B cell (primary cell): ENCODE data around the gene FJX1. TPM values are rescaled to one million over a fixed set of nuclear protein-coding genes. Genes with fewer than 3 reads are reported as not detected.

Source experiments
- ATAC-seq: fragments of 200-7000 bp; cut with Tn5 transposase; one replicate; pipeline ENCODE4 v1.10.0; 2021; ENCODE audit warnings: low read depth, mild to moderate bottlenecking, moderate number of reproducible peaks, moderate library complexity
- CTCF ChIA-PET: fragments of 350-600 bp; sonication (Branson Sonifier 250); formaldehyde crosslinking; loops from one replicate; lab custom pipeline; 2021; ENCODE audit warnings: antibody characterized with exemption, inconsistent platforms; lab: Charles Lee
- POLR2A ChIA-PET: fragments of 350-600 bp; sonication (Branson Sonifier 250); formaldehyde crosslinking; loops from one replicate; lab custom pipeline; 2021; ENCODE audit warnings: antibody characterized with exemption; lab: Charles Lee
- DNase-seq: peaks from one replicate; pipeline ENCODE4 v3.0.0; 2013
- H2AFZ ChIP-seq: 2 replicates; pipeline ENCODE4 v1.6.1; 2012; ENCODE audit warnings: mild to moderate bottlenecking, low read depth, low read length; ENCODE audit not compliant: insufficient read depth, poor library complexity, severe bottlenecking
- H3K27ac ChIP-seq, 2 donors: 1 replicate in 1 of 2; 2 replicates in 1 of 2; pipeline ENCODE4 v1.5.1; 2012 to 2013; ENCODE audit warnings: low read length in 2 of 2, mild to moderate bottlenecking in 2 of 2, moderate library complexity in 1 of 2
- H3K27me3 ChIP-seq, 4 experiments: fragments of 200-600 bp in 1 of 4; sonication (generic) in 1 of 4; replicated peaks in 1 of 4; 1 replicate in 2 of 4; 2 replicates in 2 of 4; pipeline versions ENCODE4 v1.6.1 to v1.7.0; 2013 to 2016; ENCODE audit warnings: low read length in 3 of 4, mild to moderate bottlenecking in 2 of 4, mixed read lengths in 1 of 4, moderate library complexity in 1 of 4; ENCODE audit not compliant: insufficient read depth in 4 of 4, control insufficient read depth in 3 of 4; ENCODE audit errors: control extremely low read depth in 1 of 4
- H3K36me3 ChIP-seq, 2 experiments: replicated peaks in 1 of 2; 1 replicate in 1 of 2; 2 replicates in 1 of 2; pipeline versions ENCODE4 v1.6.1 to v1.7.1; 2013; ENCODE audit warnings: low read length in 1 of 2; ENCODE audit not compliant: insufficient read depth in 2 of 2, control insufficient read depth in 1 of 2; ENCODE audit errors: control extremely low read depth in 1 of 2, extremely low read depth in 1 of 2
- H3K4me1 ChIP-seq, 2 donors: fragments of 200-600 bp in 1 of 2; sonication (generic) in 1 of 2; 1 replicate in 1 of 2; 2 replicates in 1 of 2; pipeline versions ENCODE4 v1.5.1 to v1.6.1; 2013 to 2017; ENCODE audit warnings: low read length in 2 of 2; ENCODE audit not compliant: control insufficient read depth in 2 of 2, insufficient read depth in 2 of 2
- H3K4me2 ChIP-seq: replicated peaks from 2 replicates; pipeline ENCODE3; 2012; ENCODE audit warnings: mild to moderate bottlenecking, low read depth, low read length; ENCODE audit not compliant: poor library complexity, severe bottlenecking
- H3K4me3 ChIP-seq, 5 experiments: fragments of 200-600 bp in 1 of 5; sonication (generic) in 1 of 5; 1 replicate in 3 of 5; 2 replicates in 2 of 5; pipeline versions ENCODE4 v1.5.1 to v1.7.0; 2011 to 2016; ENCODE audit warnings: low read length in 4 of 5, mild to moderate bottlenecking in 4 of 5, low read depth in 2 of 5, control low read depth in 1 of 5, moderate library complexity in 1 of 5; ENCODE audit not compliant: insufficient read depth in 1 of 5; ENCODE audit errors: control extremely low read depth in 1 of 5, extremely low read depth in 1 of 5
- H3K79me2 ChIP-seq: fragments of 200-600 bp; sonication (generic); one replicate; pipeline ENCODE4 v1.6.0; 2016; ENCODE audit warnings: low read length; ENCODE audit not compliant: control insufficient read depth, insufficient read depth
- H3K9ac ChIP-seq: fragments of 200-600 bp; sonication (generic); 2 replicates; pipeline ENCODE4 v1.6.1; 2017; ENCODE audit warnings: mild to moderate bottlenecking, low read length, moderate library complexity
- H3K9me3 ChIP-seq, 3 donors: one replicate each; pipeline versions ENCODE4 v1.6.1 to v1.7.1; 2013; ENCODE audit warnings: low read length in 2 of 3; ENCODE audit not compliant: control insufficient read depth in 2 of 3, insufficient read depth in 1 of 3; ENCODE audit errors: control extremely low read depth in 1 of 3
- H4K20me1 ChIP-seq: 2 replicates; pipeline ENCODE4 v1.6.0; 2012; ENCODE audit warnings: mild to moderate bottlenecking, low read length; ENCODE audit not compliant: insufficient read depth, control insufficient read depth, poor library complexity, severe bottlenecking
- H3K27ac Mint-ChIP-seq: one replicate; pipeline ENCODE4 v1.8.0; 2021; ENCODE audit warnings: mixed read lengths
- H3K27me3 Mint-ChIP-seq: one replicate; pipeline ENCODE4 v1.8.0; 2021; ENCODE audit warnings: mixed read lengths
- H3K4me1 Mint-ChIP-seq: one replicate; pipeline ENCODE4 v1.8.0; 2021; ENCODE audit warnings: mixed read lengths
- H3K4me3 Mint-ChIP-seq: one replicate; pipeline ENCODE4 v1.8.0; 2021; ENCODE audit warnings: mixed read lengths
- H3K9me3 Mint-ChIP-seq: one replicate; pipeline ENCODE4 v1.8.0; 2022; ENCODE audit warnings: mixed read lengths; ENCODE audit not compliant: insufficient read depth
- EZH2 ChIP-seq: IDR thresholded peaks from 2 replicates; pipeline ENCODE4 v1.6.1; 2012; ENCODE audit warnings: borderline replicate concordance, low read depth, mild to moderate bottlenecking, moderate library complexity, low read length; ENCODE audit not compliant: insufficient read depth, poor library complexity, severe bottlenecking
- WGBS: methylation state at CpG from one replicate; pipeline ENCODE4 v1.1.5; 2013; ENCODE audit warnings: missing lambda C conversion rate; ENCODE audit not compliant: insufficient coverage; 5-methylcytosine and 5-hydroxymethylcytosine counted together
- intact Hi-C: fragments of 100-400 bp; cut with micrococcal nuclease; formaldehyde crosslinking; loops from one replicate; pipeline ENCODE4 v1.10.0; 2022
- polyA plus RNA-seq: library from polyadenylated mRNA; depleted of rRNA; stranded (reverse); fragments of >200 nt; gene quantifications from 2 replicates; pipeline ENCODE4 v1.2.3, GENCODE V29; 2012
- total RNA-seq, 2 donors: library from RNA; stranded (reverse); fragments of 120-200 nt in 1 of 2; gene quantifications; 1 replicate in 1 of 2; 2 replicates in 1 of 2; pipeline versions ENCODE4 v1.2.3 to v1.2.4, GENCODE V29; 2013 to 2022
- TF ChIP-seq, protein P1 (sequence below): fragments of 200-600 bp; IDR thresholded peaks from one replicate; pipeline ENCODE4 v1.8.0; 2022; ENCODE audit warnings: antibody characterized with exemption, mild to moderate bottlenecking

FJX1 gene
- total and polyA plus RNA-seq, 2 donors (not counting 1 experiment from before 2014, with no cell fraction given), result 0.03 TPM; not detected in 1

DNA sequence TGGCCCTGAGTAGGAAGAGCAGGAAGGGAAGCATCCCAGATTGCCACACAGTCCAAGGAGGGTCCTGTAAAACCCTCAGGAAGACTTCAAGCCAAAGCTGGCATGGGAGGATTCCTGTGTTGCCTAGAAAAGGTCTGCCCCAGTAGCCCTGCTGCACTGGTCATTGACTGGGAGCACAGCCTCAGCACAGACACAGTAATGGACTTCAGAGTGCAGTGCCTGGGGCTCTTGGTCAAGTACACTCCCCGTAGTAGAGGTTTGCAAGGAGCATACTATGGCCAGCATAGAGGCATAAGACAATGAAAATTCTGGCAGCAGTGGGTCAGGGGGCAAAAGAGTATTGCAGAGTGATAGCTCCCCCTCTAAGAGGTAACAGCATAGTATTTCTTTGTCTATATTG lies 36.2 kb upstream of the FJX1 start:
- no peaks in the 10 kb centered on the region for H3K9me3 ChIP-seq
- TF ChIP-seq, protein P1, sequence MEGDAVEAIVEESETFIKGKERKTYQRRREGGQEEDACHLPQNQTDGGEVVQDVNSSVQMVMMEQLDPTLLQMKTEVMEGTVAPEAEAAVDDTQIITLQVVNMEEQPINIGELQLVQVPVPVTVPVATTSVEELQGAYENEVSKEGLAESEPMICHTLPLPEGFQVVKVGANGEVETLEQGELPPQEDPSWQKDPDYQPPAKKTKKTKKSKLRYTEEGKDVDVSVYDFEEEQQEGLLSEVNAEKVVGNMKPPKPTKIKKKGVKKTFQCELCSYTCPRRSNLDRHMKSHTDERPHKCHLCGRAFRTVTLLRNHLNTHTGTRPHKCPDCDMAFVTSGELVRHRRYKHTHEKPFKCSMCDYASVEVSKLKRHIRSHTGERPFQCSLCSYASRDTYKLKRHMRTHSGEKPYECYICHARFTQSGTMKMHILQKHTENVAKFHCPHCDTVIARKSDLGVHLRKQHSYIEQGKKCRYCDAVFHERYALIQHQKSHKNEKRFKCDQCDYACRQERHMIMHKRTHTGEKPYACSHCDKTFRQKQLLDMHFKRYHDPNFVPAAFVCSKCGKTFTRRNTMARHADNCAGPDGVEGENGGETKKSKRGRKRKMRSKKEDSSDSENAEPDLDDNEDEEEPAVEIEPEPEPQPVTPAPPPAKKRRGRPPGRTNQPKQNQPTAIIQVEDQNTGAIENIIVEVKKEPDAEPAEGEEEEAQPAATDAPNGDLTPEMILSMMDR, result no peak
- no peak for TF ChIP-seq EZH2
- Mint-ChIP-seq H3K4me1 (no peaks in the 10 kb centered on the region), H3K9me3 (no peaks in the 10 kb centered on the region), H3K4me3 (no peak overlapping the region), H3K27me3 (peaks cover 41% of the 10 kb centered on the region), H3K27ac (no peak overlapping the region)
- peaks cover 0 to 6% (median 3%) of the 10 kb centered on the region in 4 experiments for H3K27me3 ChIP-seq
- H4K20me1 ChIP-seq, result no peaks in the 10 kb centered on the region
- no peak overlapping the region for H3K4me2 ChIP-seq
- DNase-seq, result no peak
- no peaks in the 10 kb centered on the region for H3K36me3 ChIP-seq
- H3K4me1 ChIP-seq, result no peaks in the 10 kb centered on the region
- POLR2A ChIA-PET, result no interaction called here
- H3K9ac ChIP-seq, result no peak overlapping the region
- intact Hi-C loops, result no loop called here
- no peaks in the 10 kb centered on the region for H3K79me2 ChIP-seq
- no peak overlapping the region for H3K27ac ChIP-seq
- no CpG with 5 or more reads among the region's 1 CpG for WGBS
- no peak overlapping the region for H2AFZ ChIP-seq
- CTCF ChIA-PET, result no interaction called here
- H3K4me3 ChIP-seq, result no peak overlapping the region
- ATAC-seq, result no peak

DNA sequence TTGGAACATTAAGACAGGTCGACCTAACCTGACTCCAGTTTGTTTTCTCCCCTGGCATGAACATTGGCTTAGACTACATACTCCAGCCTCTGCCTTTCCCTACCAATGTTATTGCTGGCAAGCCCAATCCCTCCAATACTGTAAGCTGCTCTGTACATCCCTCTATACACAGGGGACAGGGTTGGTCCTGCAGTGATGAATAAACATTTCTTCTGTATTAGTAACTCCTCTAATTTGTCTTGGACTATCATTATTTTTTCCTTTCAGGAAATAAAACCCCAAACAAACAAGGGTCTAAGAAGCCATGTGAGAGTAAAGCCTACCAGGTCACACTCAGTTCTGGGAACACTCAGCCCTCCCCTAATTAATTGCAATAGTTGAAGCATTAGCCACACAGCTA lies 35.1 kb upstream of the FJX1 start:
- POLR2A ChIA-PET, result no interaction called here
- DNase-seq (no peak), ATAC-seq (no peak)
- 64% methylated on average over 1 of the region's 1 CpG for WGBS
- no peaks in the 10 kb centered on the region for H3K9me3 Mint-ChIP-seq
- TF ChIP-seq EZH2, result no peak
- TF ChIP-seq, protein P1, result no peak
- H3K4me3 ChIP-seq, result no peak overlapping the region
- no peak overlapping the region for H3K4me2 ChIP-seq
- no peaks in the 10 kb centered on the region for H3K9me3 ChIP-seq
- peaks cover 0 to 6% (median 3%) of the 10 kb centered on the region in 4 experiments for H3K27me3 ChIP-seq
- no peak overlapping the region for H3K27ac ChIP-seq
- no peaks in the 10 kb centered on the region for H3K79me2 ChIP-seq
- no peaks in the 10 kb centered on the region for H3K4me1 ChIP-seq
- H4K20me1 ChIP-seq, result no peaks in the 10 kb centered on the region
- intact Hi-C loops, result no loop called here
- no peak overlapping the region for H3K4me3 Mint-ChIP-seq
- no peak overlapping the region for H2AFZ ChIP-seq
- H3K27me3 Mint-ChIP-seq, result peaks cover 50% of the 10 kb centered on the region
- no peaks in the 10 kb centered on the region for H3K4me1 Mint-ChIP-seq
- H3K36me3 ChIP-seq, result no peaks in the 10 kb centered on the region
- CTCF ChIA-PET, result no interaction called here
- H3K27ac Mint-ChIP-seq, result no peak overlapping the region
- no peak overlapping the region for H3K9ac ChIP-seq
